ENCODE measurements around the gene NHSL2. TPM values are rescaled to one million over a fixed set of nuclear protein-coding genes. Genes with fewer than 3 reads are reported as not detected.

NHSL2 gene
- total RNA-seq, 1 experiment from 2014 or later: 0.36 TPM

DNA sequence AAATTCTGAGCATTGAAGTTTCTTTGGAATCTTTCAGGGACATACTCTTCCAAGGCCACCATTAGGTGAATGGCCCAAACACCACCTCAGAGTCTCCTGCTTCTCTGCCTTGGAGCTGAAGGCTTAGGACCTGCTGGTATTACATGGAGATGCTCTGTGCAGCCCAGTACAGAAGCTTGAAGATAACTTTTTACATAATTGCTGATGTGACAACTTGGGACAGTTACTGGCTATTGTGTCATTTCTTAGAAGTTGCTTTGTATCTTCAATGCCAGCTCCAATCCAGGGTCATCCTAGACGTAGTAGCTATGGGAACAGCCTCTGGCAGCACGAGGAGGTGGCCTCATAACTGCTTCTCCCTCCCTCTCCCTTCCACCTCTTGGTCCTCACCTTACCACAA is 160.6 kb downstream of the NHSL2 start:
- ATAC-seq: no peak
- no peaks in the 10 kb centered on the region for H3K36me3 ChIP-seq (ENCODE audit: control insufficient read depth, insufficient read depth, low read length)
- CTCF ChIA-PET: no interaction called here
- no peak for DNase-seq (ENCODE audit: low read depth, low spot score)
- TF ChIP-seq, protein P1, sequence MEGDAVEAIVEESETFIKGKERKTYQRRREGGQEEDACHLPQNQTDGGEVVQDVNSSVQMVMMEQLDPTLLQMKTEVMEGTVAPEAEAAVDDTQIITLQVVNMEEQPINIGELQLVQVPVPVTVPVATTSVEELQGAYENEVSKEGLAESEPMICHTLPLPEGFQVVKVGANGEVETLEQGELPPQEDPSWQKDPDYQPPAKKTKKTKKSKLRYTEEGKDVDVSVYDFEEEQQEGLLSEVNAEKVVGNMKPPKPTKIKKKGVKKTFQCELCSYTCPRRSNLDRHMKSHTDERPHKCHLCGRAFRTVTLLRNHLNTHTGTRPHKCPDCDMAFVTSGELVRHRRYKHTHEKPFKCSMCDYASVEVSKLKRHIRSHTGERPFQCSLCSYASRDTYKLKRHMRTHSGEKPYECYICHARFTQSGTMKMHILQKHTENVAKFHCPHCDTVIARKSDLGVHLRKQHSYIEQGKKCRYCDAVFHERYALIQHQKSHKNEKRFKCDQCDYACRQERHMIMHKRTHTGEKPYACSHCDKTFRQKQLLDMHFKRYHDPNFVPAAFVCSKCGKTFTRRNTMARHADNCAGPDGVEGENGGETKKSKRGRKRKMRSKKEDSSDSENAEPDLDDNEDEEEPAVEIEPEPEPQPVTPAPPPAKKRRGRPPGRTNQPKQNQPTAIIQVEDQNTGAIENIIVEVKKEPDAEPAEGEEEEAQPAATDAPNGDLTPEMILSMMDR (IDR thresholded peaks at IDR 0.05): no peak
- TF ChIP-seq SIN3A (IDR thresholded peaks at IDR 0.05; ENCODE audit: borderline replicate concordance, insufficient read depth, low read depth, low read length) (no peak), POLR2AphosphoS5 (IDR thresholded peaks at IDR 0.05; ENCODE audit: low read depth, low read length) (no peak), TCF7L2 (IDR thresholded peaks at IDR 0.05; ENCODE audit: low read depth, low read length) (no peak)
- TF ChIP-seq, protein P2, sequence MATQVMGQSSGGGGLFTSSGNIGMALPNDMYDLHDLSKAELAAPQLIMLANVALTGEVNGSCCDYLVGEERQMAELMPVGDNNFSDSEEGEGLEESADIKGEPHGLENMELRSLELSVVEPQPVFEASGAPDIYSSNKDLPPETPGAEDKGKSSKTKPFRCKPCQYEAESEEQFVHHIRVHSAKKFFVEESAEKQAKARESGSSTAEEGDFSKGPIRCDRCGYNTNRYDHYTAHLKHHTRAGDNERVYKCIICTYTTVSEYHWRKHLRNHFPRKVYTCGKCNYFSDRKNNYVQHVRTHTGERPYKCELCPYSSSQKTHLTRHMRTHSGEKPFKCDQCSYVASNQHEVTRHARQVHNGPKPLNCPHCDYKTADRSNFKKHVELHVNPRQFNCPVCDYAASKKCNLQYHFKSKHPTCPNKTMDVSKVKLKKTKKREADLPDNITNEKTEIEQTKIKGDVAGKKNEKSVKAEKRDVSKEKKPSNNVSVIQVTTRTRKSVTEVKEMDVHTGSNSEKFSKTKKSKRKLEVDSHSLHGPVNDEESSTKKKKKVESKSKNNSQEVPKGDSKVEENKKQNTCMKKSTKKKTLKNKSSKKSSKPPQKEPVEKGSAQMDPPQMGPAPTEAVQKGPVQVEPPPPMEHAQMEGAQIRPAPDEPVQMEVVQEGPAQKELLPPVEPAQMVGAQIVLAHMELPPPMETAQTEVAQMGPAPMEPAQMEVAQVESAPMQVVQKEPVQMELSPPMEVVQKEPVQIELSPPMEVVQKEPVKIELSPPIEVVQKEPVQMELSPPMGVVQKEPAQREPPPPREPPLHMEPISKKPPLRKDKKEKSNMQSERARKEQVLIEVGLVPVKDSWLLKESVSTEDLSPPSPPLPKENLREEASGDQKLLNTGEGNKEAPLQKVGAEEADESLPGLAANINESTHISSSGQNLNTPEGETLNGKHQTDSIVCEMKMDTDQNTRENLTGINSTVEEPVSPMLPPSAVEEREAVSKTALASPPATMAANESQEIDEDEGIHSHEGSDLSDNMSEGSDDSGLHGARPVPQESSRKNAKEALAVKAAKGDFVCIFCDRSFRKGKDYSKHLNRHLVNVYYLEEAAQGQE (IDR thresholded peaks at IDR 0.05; ENCODE audit: insufficient read depth in 1 of 2, low read depth in 2 of 2, low read length in 1 of 2): no peak
- H3K9me3 ChIP-seq (ENCODE audit: control insufficient read depth, insufficient read depth, low read depth, low read length): no peaks in the 10 kb centered on the region
- no peaks in the 10 kb centered on the region; the same call in 1 of the 2 replicates for H3K27me3 ChIP-seq (ENCODE audit: control insufficient read depth, insufficient read depth, low read length)
- POLR2A ChIA-PET: no interaction called here
- intact Hi-C loops (cut with micrococcal nuclease; ENCODE audit: unreplicated experiment) (no loop called here), in situ Hi-C loops (cut with HindIII; ENCODE audit: low pct_unique_long_range_greater_than_20kb, low sequenced_read_pairs) (no loop called here)
- no peak overlapping the region for H3K27ac ChIP-seq (ENCODE audit: low read length)
- no peak overlapping the region for H3K4me3 ChIP-seq (ENCODE audit: low read depth in 2 of 2, low read length in 2 of 2)
- no peaks in the 10 kb centered on the region for H3K4me1 ChIP-seq (ENCODE audit: control insufficient read depth, insufficient read depth, low read length)
- BruUV-seq (replicated peaks): no TSS peak

DNA sequence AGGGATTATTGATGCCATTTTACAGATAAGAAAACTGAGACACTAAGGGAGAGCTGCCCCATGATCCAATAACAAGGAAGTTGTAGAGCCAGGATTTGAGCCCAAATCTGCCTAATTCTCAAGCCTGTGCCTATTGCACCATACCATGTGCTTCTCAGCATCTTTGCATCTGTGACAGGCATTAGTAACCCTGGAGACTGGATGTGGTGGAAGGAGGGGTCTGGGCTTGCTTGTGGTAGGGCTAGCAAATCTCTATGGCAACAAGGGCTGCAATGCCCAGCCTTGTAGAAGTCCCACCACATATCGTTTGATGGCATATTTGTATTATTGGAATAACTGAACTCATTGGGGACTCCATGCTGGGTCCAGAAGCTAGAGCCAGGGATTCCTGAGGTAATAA is 163.0 kb downstream of the NHSL2 start:
- intact Hi-C loops (cut with micrococcal nuclease; ENCODE audit: unreplicated experiment): no loop called here
- TF ChIP-seq, protein P2 (IDR thresholded peaks at IDR 0.05; ENCODE audit: insufficient read depth in 1 of 2, low read depth in 2 of 2, low read length in 1 of 2): no peak
- TF ChIP-seq, protein P1 (IDR thresholded peaks at IDR 0.05): no peak
- no peak for TF ChIP-seq POLR2AphosphoS5 (IDR thresholded peaks at IDR 0.05; ENCODE audit: low read depth, low read length)
- no peak for TF ChIP-seq TCF7L2 (IDR thresholded peaks at IDR 0.05; ENCODE audit: low read depth, low read length)
- TF ChIP-seq SIN3A (IDR thresholded peaks at IDR 0.05; ENCODE audit: borderline replicate concordance, insufficient read depth, low read depth, low read length): no peak
- BruUV-seq (replicated peaks): no TSS peak
- DNase-seq (ENCODE audit: low read depth, low spot score): no peak
- Histone ChIP-seq H3K27me3 (ENCODE audit: control insufficient read depth, insufficient read depth, low read length) (no peaks in the 10 kb centered on the region; the same call in 1 of the 2 replicates), H3K9me3 (ENCODE audit: control insufficient read depth, insufficient read depth, low read depth, low read length) (no peaks in the 10 kb centered on the region), H3K4me3 (ENCODE audit: low read depth in 2 of 2, low read length in 2 of 2) (no peak overlapping the region), H3K27ac (ENCODE audit: low read length) (no peak overlapping the region), H3K4me1 (ENCODE audit: control insufficient read depth, insufficient read depth, low read length) (no peaks in the 10 kb centered on the region), H3K36me3 (ENCODE audit: control insufficient read depth, insufficient read depth, low read length) (no peaks in the 10 kb centered on the region)
- in situ Hi-C loops (cut with HindIII; ENCODE audit: low pct_unique_long_range_greater_than_20kb, low sequenced_read_pairs): no loop called here
- ATAC-seq: no peak
- ChIA-PET POLR2A (no interaction called here), CTCF (no interaction called here)

Measured in Panc1 (cell line).